GM12892 (cell line): ENCODE measurements around the gene SF3B6.

Source experiments
- POLR2A ChIP-seq: IDR thresholded peaks from 2 replicates; pipeline ENCODE4 v1.6.1; 2011; ENCODE audit warnings: low read depth, low read length, control low read depth
- TAF1 ChIP-seq: IDR thresholded peaks from 2 replicates; pipeline ENCODE4 v1.6.1; 2011; ENCODE audit warnings: low read depth, mild to moderate bottlenecking, control low read depth, low read length, borderline replicate concordance

DNA sequence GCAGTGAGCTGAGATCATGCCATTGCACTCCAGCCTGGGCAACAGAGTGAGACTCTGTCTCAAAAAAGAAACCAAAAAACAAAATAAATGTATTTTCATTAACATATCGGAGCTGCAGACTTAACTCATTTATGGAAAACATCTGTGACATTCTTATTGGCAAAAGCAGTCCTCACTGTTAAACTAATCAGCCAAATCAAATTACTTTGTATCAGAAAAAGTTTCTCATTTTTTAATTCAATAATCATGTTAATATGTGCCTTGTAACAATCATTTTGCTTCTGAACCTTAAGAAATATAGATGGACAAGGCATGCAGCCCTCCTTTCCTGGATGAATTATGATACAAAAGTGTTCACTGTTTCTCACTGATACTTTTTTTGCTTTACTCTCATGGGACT is 26.6 kb upstream of the SF3B6 start:
- TF ChIP-seq POLR2A (no peak), TAF1 (no peak)
